Measurements from ENCODE around the gene MPP2.

MPP2 gene

GRCh38 chr17:43913584-43913983 lies 6.2 kb upstream of the MPP2 start:
- CTCF ChIA-PET: interaction anchor here (1.0 to 1.7 kb wide), 4 partner anchors 27 to 94 kb away, joined by 4 to 9 read pairs (median 6); partner anchors contain the start of gene PPY
- no peak for DNase-seq (ENCODE audit: extremely low spot score)
- TF ChIP-seq ZNF384 (IDR thresholded peaks at IDR 0.05) (no peak), ARNT (IDR thresholded peaks at IDR 0.05) (no peak), FOXA1 (IDR thresholded peaks at IDR 0.05) (no peak), HDGF (IDR thresholded peaks at IDR 0.05; ENCODE audit: borderline replicate concordance) (no peak), NFRKB (IDR thresholded peaks at IDR 0.05) (no peak), TARDBP (IDR thresholded peaks at IDR 0.05) (no peak), CTBP1 (IDR thresholded peaks at IDR 0.05; ENCODE audit: borderline replicate concordance) (no peak), PKNOX1 (IDR thresholded peaks at IDR 0.05) (no peak), FOXK2 (IDR thresholded peaks at IDR 0.05) (no peak), SP1 (IDR thresholded peaks at IDR 0.05) (no peak), L3MBTL2 (conservative IDR thresholded peaks at IDR 0.05) (no peak), LEF1 (IDR thresholded peaks at IDR 0.05; ENCODE audit: borderline replicate concordance) (no peak)
- POLR2A ChIA-PET: interaction anchor here (0.6 to 1.2 kb wide), 2 partner anchors 24 to 26 kb away, joined by 3 to 4 read pairs; no protein-coding TSS in a partner anchor

GRCh38 chr17:43912635-43913304 lies 5.4 kb upstream of the MPP2 start:
- DNase-seq (ENCODE audit: extremely low spot score): no peak
- CTCF ChIA-PET: interaction anchor here (0.7 kb wide), 1 partner anchor 34 kb away, joined by 3 read pairs; no protein-coding TSS in a partner anchor
- TF ChIP-seq CTBP1 (IDR thresholded peaks at IDR 0.05; ENCODE audit: borderline replicate concordance): peak; percentile 6; the same call in 1 of the 2 replicates
- peak; percentile 57; the same call in 1 of the 2 replicates for TF ChIP-seq TARDBP (IDR thresholded peaks at IDR 0.05)
- TF ChIP-seq PKNOX1 (IDR thresholded peaks at IDR 0.05): no peak
- TF ChIP-seq FOXK2 (IDR thresholded peaks at IDR 0.05): no peak
- 0 out of 2 replicates have a peak, but pooled peaks have one; percentile 16 for TF ChIP-seq SP1 (IDR thresholded peaks at IDR 0.05)
- TF ChIP-seq ZNF384 (IDR thresholded peaks at IDR 0.05): 0 out of 2 replicates have a peak, but pooled peaks have one; percentile 41
- TF ChIP-seq FOXM1 (IDR thresholded peaks at IDR 0.05; ENCODE audit: borderline replicate concordance): no peak
- TF ChIP-seq ARNT (IDR thresholded peaks at IDR 0.05): no peak
- TF ChIP-seq LEF1 (IDR thresholded peaks at IDR 0.05; ENCODE audit: borderline replicate concordance): no peak
- TF ChIP-seq L3MBTL2 (conservative IDR thresholded peaks at IDR 0.05): no peak
- no peak for TF ChIP-seq FOXA1 (IDR thresholded peaks at IDR 0.05)
- TF ChIP-seq BHLHE40 (IDR thresholded peaks at IDR 0.05; ENCODE audit: borderline replicate concordance): no peak
- no peak for TF ChIP-seq NFRKB (IDR thresholded peaks at IDR 0.05)
- TF ChIP-seq HDGF (IDR thresholded peaks at IDR 0.05; ENCODE audit: borderline replicate concordance): no peak
- no peak for TF ChIP-seq ELF4 (IDR thresholded peaks at IDR 0.05)
- no peak for TF ChIP-seq SUZ12 (IDR thresholded peaks at IDR 0.05)
- POLR2A ChIA-PET: interaction anchor here (0.9 to 1.4 kb wide), 2 partner anchors 25 to 35 kb away, joined by 3 to 4 read pairs; no protein-coding TSS in a partner anchor

- DNase-seq (ENCODE audit: extremely low spot score): no peak
- TF ChIP-seq ZNF384 (IDR thresholded peaks at IDR 0.05) (no peak), LEF1 (IDR thresholded peaks at IDR 0.05; ENCODE audit: borderline replicate concordance) (no peak), FOXK2 (IDR thresholded peaks at IDR 0.05) (no peak), PKNOX1 (IDR thresholded peaks at IDR 0.05) (no peak), TARDBP (IDR thresholded peaks at IDR 0.05) (no peak), CTBP1 (IDR thresholded peaks at IDR 0.05; ENCODE audit: borderline replicate concordance) (no peak), SP1 (IDR thresholded peaks at IDR 0.05) (no peak), FOXA1 (IDR thresholded peaks at IDR 0.05) (no peak), ARNT (IDR thresholded peaks at IDR 0.05) (no peak), HDGF (IDR thresholded peaks at IDR 0.05; ENCODE audit: borderline replicate concordance) (no peak), SUZ12 (IDR thresholded peaks at IDR 0.05) (no peak), ELF4 (IDR thresholded peaks at IDR 0.05) (no peak), BHLHE40 (IDR thresholded peaks at IDR 0.05; ENCODE audit: borderline replicate concordance) (no peak), L3MBTL2 (conservative IDR thresholded peaks at IDR 0.05) (no peak), FOXM1 (IDR thresholded peaks at IDR 0.05; ENCODE audit: borderline replicate concordance) (no peak), NFRKB (IDR thresholded peaks at IDR 0.05) (no peak)
- ChIA-PET CTCF (interaction anchor here (0.7 kb wide), 1 partner anchor 34 kb away, joined by 3 read pairs; no protein-coding TSS in a partner anchor), POLR2A (interaction anchor here (0.9 to 1.4 kb wide), 2 partner anchors 26 to 34 kb away, joined by 3 to 4 read pairs; no protein-coding TSS in a partner anchor)
Observed at GRCh38 chr17:43911904-43912303, 4.6 kb upstream of the MPP2 start.

GRCh38 chr17:43909537-43910231 lies 2.3 kb upstream of the MPP2 start:
- CTCF ChIA-PET: interaction anchor here (0.7 to 1.9 kb wide), 10 partner anchors 8 to 88 kb away, joined by 3 to 10 read pairs (median 5); no protein-coding TSS in a partner anchor
- no peak for DNase-seq (ENCODE audit: extremely low spot score)
- POLR2A ChIA-PET: interaction anchor here (0.7 to 1.8 kb wide), 3 partner anchors 27 to 28 kb away, joined by 3 to 8 read pairs (median 8); no protein-coding TSS in a partner anchor
- TF ChIP-seq NFRKB (IDR thresholded peaks at IDR 0.05): no peak
- TF ChIP-seq SUZ12 (IDR thresholded peaks at IDR 0.05): no peak
- no peak for TF ChIP-seq FOXA1 (IDR thresholded peaks at IDR 0.05)
- TF ChIP-seq HDGF (IDR thresholded peaks at IDR 0.05; ENCODE audit: borderline replicate concordance): no peak
- TF ChIP-seq BHLHE40 (IDR thresholded peaks at IDR 0.05; ENCODE audit: borderline replicate concordance): no peak
- TF ChIP-seq ARNT (IDR thresholded peaks at IDR 0.05): no peak
- no peak for TF ChIP-seq ELF4 (IDR thresholded peaks at IDR 0.05)
- TF ChIP-seq SP1 (IDR thresholded peaks at IDR 0.05): no peak
- no peak for TF ChIP-seq L3MBTL2 (conservative IDR thresholded peaks at IDR 0.05)
- TF ChIP-seq PKNOX1 (IDR thresholded peaks at IDR 0.05): no peak
- no peak for TF ChIP-seq CTBP1 (IDR thresholded peaks at IDR 0.05; ENCODE audit: borderline replicate concordance)
- no peak for TF ChIP-seq FOXK2 (IDR thresholded peaks at IDR 0.05)
- no peak for TF ChIP-seq FOXM1 (IDR thresholded peaks at IDR 0.05; ENCODE audit: borderline replicate concordance)
- no peak for TF ChIP-seq TARDBP (IDR thresholded peaks at IDR 0.05)
- TF ChIP-seq ZNF384 (IDR thresholded peaks at IDR 0.05): no peak
- no peak for TF ChIP-seq LEF1 (IDR thresholded peaks at IDR 0.05; ENCODE audit: borderline replicate concordance)

Measured in HEK293T (cell line).